Chondrocyte (in vitro differentiated cells): ENCODE results near the gene ANO4. TPM values are rescaled to one million over a fixed set of nuclear protein-coding genes. Genes with fewer than 3 reads are reported as not detected.

ENCODE experiments used
- DNase-seq: peaks from one replicate; pipeline ENCODE4 v3.0.0; 2021; ENCODE audit warnings: mixed read lengths, low spot score
- H3K27ac Mint-ChIP-seq: one replicate; pipeline ENCODE4 v1.8.0; 2021; ENCODE audit warnings: mild to moderate bottlenecking, moderate library complexity, mixed read lengths; ENCODE audit not compliant: unreplicated experiment
- H3K27me3 Mint-ChIP-seq: 2 replicates; pipeline ENCODE4 v1.8.0; 2021; ENCODE audit warnings: low read depth, mixed read lengths
- H3K36me3 Mint-ChIP-seq: 2 replicates; pipeline ENCODE4 v1.8.0; 2021; ENCODE audit warnings: low read depth, mixed read lengths
- H3K4me1 Mint-ChIP-seq: 2 replicates; pipeline ENCODE4 v1.8.0; 2021; ENCODE audit warnings: low read depth, mild to moderate bottlenecking, mixed read lengths
- H3K4me3 Mint-ChIP-seq: one replicate; pipeline ENCODE4 v1.8.0; 2021; ENCODE audit warnings: mild to moderate bottlenecking, moderate library complexity, mixed read lengths; ENCODE audit not compliant: unreplicated experiment
- H3K9me3 Mint-ChIP-seq: 2 replicates; pipeline ENCODE4 v1.8.0; 2021; ENCODE audit warnings: low read depth, mixed read lengths
- CTCF ChIP-seq: fragments of 200-600 bp; sonication (generic); IDR thresholded peaks from 2 replicates; pipeline ENCODE4 v1.5.0; 2021; ENCODE audit warnings: antibody characterized with exemption, mild to moderate bottlenecking, moderate library complexity
- total RNA-seq: library from RNA; stranded (reverse); gene quantifications from 3 replicates; pipeline ENCODE4 v1.2.1, GENCODE V29; 2021

The ANO4 gene
- total RNA-seq, 1 donor from 2014 or later = 9.2 TPM

DNA sequence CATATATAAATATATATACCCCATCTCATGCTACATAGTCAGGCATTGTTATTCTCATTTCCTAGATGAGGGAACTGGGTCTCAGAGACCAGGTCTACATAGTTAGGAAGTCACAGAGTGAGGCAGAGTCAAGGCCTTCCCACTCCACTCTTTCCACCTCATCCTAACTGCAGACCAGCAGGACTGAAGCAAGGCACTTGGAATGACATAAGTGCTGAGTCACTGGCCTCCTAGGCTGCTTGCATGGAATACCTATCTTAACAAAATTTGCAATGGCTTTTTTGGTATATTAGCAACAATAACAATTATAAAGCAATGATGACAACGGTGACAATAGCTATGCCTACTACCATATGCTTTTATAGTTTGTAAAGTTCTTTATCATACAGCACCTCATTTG lies 5.4 kb upstream of the ANO4 start:
- peaks cover 4% of the 10 kb centered on the region for H3K4me1 Mint-ChIP-seq
- no peak for TF ChIP-seq CTCF
- no peak overlapping the region for H3K27ac Mint-ChIP-seq
- no peak overlapping the region for H3K4me3 Mint-ChIP-seq
- H3K36me3 Mint-ChIP-seq = no peaks in the 10 kb centered on the region
- DNase-seq = no peak
- H3K9me3 Mint-ChIP-seq = peaks cover 2% of the 10 kb centered on the region
- H3K27me3 Mint-ChIP-seq = no peaks in the 10 kb centered on the region

DNA sequence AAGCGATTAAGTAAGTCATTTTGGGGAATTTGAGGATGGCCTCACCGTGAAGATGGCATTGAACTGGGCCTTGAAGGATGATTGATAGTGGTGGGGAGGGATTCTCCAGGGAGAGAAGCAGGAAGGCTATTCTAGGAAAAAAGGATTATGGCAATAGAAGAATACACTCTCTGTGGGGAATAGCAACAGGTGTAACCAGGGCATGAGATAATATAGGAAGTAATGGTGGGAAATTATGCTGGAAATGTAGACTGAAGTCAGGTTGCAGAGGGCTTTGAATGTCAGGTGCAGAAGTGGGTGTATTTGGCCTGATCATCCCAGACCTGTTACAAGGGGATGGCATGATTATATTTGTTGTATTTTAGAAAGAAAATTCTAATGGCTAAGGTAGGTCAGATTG lies 4.6 kb upstream of the ANO4 start:
- no peaks in the 10 kb centered on the region for H3K36me3 Mint-ChIP-seq
- H3K4me3 Mint-ChIP-seq = no peak overlapping the region
- TF ChIP-seq CTCF = no peak
- no peaks in the 10 kb centered on the region for H3K27me3 Mint-ChIP-seq
- H3K4me1 Mint-ChIP-seq = peaks cover 12% of the 10 kb centered on the region
- DNase-seq = no peak
- H3K27ac Mint-ChIP-seq = no peak overlapping the region
- peaks cover 2% of the 10 kb centered on the region for H3K9me3 Mint-ChIP-seq

GRCh38 chr12:100790552-100790951 lies 4.0 kb upstream of the ANO4 start:
- Mint-ChIP-seq H3K36me3 (no peaks in the 10 kb centered on the region), H3K27me3 (no peaks in the 10 kb centered on the region), H3K4me3 (no peak overlapping the region), H3K4me1 (peaks cover 18% of the 10 kb centered on the region), H3K9me3 (no peaks in the 10 kb centered on the region), H3K27ac (no peak overlapping the region)
- TF ChIP-seq CTCF = no peak
- no peak for DNase-seq

- Mint-ChIP-seq H3K4me3 (no peak overlapping the region), H3K27ac (no peak overlapping the region), H3K9me3 (no peaks in the 10 kb centered on the region)
Measured at GRCh38 chr12:100793182-100793581, 1.4 kb upstream of the ANO4 start.

GRCh38 chr12:100795174-100795799 lies 711 bp downstream of the ANO4 start:
- H3K4me3 Mint-ChIP-seq = peak overlapping the region; percentile 90
- no peaks in the 10 kb centered on the region for H3K9me3 Mint-ChIP-seq
- H3K4me1 Mint-ChIP-seq = peaks cover 58% of the 10 kb centered on the region
- H3K36me3 Mint-ChIP-seq = no peaks in the 10 kb centered on the region
- no peaks in the 10 kb centered on the region for H3K27me3 Mint-ChIP-seq
- TF ChIP-seq CTCF = no peak
- no peak for DNase-seq
- H3K27ac Mint-ChIP-seq = peak overlapping the region; percentile 92

More at GRCh38 chr12:100793182-100793581, 1.4 kb upstream of the ANO4 start:
- no peak for TF ChIP-seq CTCF
- H3K4me1 Mint-ChIP-seq = peaks cover 41% of the 10 kb centered on the region
- no peaks in the 10 kb centered on the region for H3K27me3 Mint-ChIP-seq
- H3K36me3 Mint-ChIP-seq = no peaks in the 10 kb centered on the region
- DNase-seq = no peak
